ENCODE data around the gene CUEDC1. TPM values are rescaled to one million over a fixed set of nuclear protein-coding genes. Genes with fewer than 3 reads are reported as not detected.

Gene CUEDC1
- total RNA-seq, 6 experiments from 2014 or later = 34.0 to 41.0 (median 34.9) TPM

- peaks cover 3% of the 10 kb centered on the region for H3K27me3 Mint-ChIP-seq (ENCODE audit: insufficient read depth)
- peaks cover 77% of the 10 kb centered on the region for H3K4me1 Mint-ChIP-seq (ENCODE audit: low read depth)
- H3K9me3 Mint-ChIP-seq = no peaks in the 10 kb centered on the region
- TF ChIP-seq, protein P1, sequence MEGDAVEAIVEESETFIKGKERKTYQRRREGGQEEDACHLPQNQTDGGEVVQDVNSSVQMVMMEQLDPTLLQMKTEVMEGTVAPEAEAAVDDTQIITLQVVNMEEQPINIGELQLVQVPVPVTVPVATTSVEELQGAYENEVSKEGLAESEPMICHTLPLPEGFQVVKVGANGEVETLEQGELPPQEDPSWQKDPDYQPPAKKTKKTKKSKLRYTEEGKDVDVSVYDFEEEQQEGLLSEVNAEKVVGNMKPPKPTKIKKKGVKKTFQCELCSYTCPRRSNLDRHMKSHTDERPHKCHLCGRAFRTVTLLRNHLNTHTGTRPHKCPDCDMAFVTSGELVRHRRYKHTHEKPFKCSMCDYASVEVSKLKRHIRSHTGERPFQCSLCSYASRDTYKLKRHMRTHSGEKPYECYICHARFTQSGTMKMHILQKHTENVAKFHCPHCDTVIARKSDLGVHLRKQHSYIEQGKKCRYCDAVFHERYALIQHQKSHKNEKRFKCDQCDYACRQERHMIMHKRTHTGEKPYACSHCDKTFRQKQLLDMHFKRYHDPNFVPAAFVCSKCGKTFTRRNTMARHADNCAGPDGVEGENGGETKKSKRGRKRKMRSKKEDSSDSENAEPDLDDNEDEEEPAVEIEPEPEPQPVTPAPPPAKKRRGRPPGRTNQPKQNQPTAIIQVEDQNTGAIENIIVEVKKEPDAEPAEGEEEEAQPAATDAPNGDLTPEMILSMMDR (IDR thresholded peaks at IDR 0.05) = no peak
- H3K27ac Mint-ChIP-seq = peak overlapping the region; percentile 87
- peaks cover 8% of the 10 kb centered on the region; the same call in 1 of the 2 replicates for H3K36me3 Mint-ChIP-seq (ENCODE audit: low read depth)
- H3K4me3 Mint-ChIP-seq = peak overlapping the region; percentile 49
- no peak for DNase-seq
Measured at GRCh38 chr17:57943645-57944044, 11.6 kb downstream of the CUEDC1 start.

GRCh38 chr17:57943140-57943539, 12.1 kb downstream of the CUEDC1 start:
- Mint-ChIP-seq H3K36me3 (ENCODE audit: low read depth) (peaks cover 8% of the 10 kb centered on the region; the same call in 1 of the 2 replicates), H3K27me3 (ENCODE audit: insufficient read depth) (no peaks in the 10 kb centered on the region), H3K4me3 (peak overlapping the region; percentile 49), H3K4me1 (ENCODE audit: low read depth) (peaks cover 75% of the 10 kb centered on the region), H3K9me3 (no peaks in the 10 kb centered on the region), H3K27ac (peak overlapping the region; percentile 87)
- TF ChIP-seq, protein P1 (IDR thresholded peaks at IDR 0.05) = no peak
- peak; percentile 68 for DNase-seq

DNA sequence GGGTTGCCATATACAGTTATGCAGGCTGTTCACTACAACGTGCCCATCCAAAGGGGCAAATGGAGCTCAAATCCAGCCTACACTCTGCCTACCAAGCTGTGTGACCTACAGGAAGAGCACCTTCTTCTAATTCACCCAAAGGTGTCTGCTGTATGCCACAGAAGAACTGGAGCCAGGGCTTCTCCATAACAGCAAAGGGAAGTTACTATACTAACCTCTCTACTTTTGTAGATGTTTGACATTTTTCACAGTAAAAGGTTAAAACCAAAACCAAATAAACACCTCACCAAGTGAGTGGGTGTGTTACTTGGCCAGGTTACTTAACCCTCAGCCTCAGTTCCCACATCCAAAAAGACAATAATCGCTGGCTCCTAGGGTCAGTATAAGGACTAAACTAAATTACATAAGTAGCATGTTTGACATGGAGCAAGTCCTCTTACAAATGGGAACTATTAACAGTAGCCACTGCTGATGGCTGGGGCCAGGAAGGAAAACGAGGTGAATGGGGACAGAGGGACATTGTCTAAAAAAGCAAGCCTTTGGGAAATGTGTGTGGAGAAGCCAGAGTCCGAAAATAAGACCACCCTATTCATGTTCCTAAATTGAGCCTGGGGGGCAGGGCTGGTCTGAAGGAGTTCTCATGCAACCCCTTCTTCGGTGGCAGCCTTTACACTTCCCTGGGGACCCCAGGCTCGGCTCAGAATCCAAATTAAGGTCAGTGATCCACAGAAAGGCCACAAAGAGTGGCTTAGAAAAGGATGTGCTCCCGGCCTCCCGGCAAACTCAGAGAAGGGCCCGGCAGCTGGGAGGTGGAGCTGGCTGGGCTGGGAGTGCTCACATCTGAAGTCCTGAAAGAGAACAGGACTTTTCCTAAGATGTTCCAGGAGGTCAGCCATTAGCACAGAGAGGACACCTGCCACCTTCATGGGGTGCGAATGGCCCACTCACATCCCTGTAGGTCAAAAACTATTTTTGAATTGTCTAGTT, 13.5 kb downstream of the CUEDC1 start:
- no peak overlapping the region for H3K4me3 Mint-ChIP-seq
- no peaks in the 10 kb centered on the region for H3K9me3 Mint-ChIP-seq
- peak overlapping the region; percentile 71 for H3K27ac Mint-ChIP-seq
- H3K4me1 Mint-ChIP-seq (ENCODE audit: low read depth) = peaks cover 70% of the 10 kb centered on the region
- DNase-seq = no peak
- H3K27me3 Mint-ChIP-seq (ENCODE audit: insufficient read depth) = no peaks in the 10 kb centered on the region
- peaks cover 8% of the 10 kb centered on the region; the same call in 1 of the 2 replicates for H3K36me3 Mint-ChIP-seq (ENCODE audit: low read depth)
- TF ChIP-seq, protein P1 (IDR thresholded peaks at IDR 0.05) = no peak

DNA sequence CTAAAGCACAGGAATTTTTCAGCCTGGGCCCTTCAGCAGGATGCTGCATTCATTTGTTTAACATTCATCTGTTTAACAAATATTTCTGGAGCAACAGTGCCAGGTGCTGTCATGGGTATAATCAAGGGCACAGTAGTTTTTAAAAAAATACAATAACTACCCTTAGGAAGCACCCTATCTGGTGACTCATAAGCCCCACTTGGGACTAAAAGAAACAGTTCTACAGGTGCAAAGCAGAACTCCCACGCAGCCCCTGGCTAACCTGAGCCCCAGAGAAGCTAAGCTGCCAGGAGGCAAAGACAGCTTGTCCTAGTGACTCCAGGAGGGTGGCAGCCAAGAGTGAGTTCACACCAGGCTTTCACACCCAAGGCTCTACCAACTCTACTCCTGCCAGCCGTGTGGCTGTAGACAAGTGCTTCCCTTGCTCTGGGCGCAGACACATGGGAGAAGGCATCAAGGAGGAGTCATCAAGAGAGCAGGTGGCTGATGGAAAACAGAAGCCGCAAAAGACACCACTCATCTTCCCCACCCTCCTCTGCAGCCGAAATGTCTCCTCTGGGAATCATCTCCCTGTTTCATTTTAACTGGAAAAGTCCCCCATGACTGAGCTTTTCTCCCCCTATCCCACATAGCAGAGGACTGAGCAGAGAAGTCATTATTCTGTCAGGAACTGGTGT, 14.4 kb downstream of the CUEDC1 start:
- Mint-ChIP-seq H3K36me3 (ENCODE audit: low read depth) (peaks cover 8% of the 10 kb centered on the region; the same call in 1 of the 2 replicates), H3K4me3 (no peak overlapping the region), H3K27me3 (ENCODE audit: insufficient read depth) (no peaks in the 10 kb centered on the region), H3K4me1 (ENCODE audit: low read depth) (peaks cover 70% of the 10 kb centered on the region), H3K27ac (peak overlapping the region; percentile 71; the same call in 1 of the 2 replicates), H3K9me3 (no peaks in the 10 kb centered on the region)
- TF ChIP-seq, protein P1 (IDR thresholded peaks at IDR 0.05) = no peak
- DNase-seq = no peak

DNA sequence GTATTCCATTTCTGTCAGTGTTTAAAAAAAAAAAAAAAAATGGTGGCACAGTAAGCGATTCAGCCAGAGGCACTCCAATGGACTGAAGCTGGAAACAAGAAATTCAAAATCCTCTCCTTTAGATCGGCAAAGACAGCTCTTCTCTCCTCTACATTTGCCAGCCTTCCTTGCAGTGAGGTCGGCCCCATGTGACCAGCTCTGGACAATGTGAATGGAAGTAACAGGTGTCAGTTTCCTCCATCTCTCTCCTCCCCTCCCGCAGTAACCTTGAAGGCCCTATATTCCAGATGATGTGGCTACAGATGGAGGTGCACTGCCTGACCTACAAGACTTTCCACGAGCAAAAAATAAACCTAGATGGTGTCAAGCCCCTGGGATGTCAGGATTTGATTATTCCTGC, 15.0 kb downstream of the CUEDC1 start:
- peaks cover 70% of the 10 kb centered on the region for H3K4me1 Mint-ChIP-seq (ENCODE audit: low read depth)
- TF ChIP-seq, protein P1 (IDR thresholded peaks at IDR 0.05) = no peak
- DNase-seq = no peak
- no peaks in the 10 kb centered on the region; the same call in 1 of the 2 replicates for H3K27me3 Mint-ChIP-seq (ENCODE audit: insufficient read depth)
- peak overlapping the region; percentile 38 for H3K27ac Mint-ChIP-seq
- no peaks in the 10 kb centered on the region for H3K9me3 Mint-ChIP-seq
- peaks cover 8% of the 10 kb centered on the region; the same call in 1 of the 2 replicates for H3K36me3 Mint-ChIP-seq (ENCODE audit: low read depth)
- H3K4me3 Mint-ChIP-seq = no peak overlapping the region
